ENCODE measurements around the gene MYLIP.

DNA sequence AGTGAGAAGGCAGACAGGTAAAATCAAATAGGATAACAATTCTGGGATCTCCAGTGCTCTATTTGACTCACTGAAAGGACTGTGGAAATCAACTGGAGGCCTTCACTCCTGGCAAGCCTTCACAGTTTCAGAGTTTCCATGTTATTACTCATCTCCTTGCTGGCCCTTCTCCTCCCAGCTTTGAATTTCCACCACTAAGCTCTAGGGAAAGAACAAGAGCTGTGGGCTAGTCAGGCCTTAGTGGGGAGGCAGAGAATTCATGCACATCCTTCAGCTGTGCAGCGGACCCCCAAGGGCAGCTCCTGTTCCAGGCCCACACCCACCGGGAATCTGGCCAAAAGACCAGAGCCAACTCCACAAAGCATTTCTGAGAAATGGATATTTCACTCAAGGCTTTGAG is 26.0 kb downstream of the MYLIP start:
- TF ChIP-seq, protein P1, sequence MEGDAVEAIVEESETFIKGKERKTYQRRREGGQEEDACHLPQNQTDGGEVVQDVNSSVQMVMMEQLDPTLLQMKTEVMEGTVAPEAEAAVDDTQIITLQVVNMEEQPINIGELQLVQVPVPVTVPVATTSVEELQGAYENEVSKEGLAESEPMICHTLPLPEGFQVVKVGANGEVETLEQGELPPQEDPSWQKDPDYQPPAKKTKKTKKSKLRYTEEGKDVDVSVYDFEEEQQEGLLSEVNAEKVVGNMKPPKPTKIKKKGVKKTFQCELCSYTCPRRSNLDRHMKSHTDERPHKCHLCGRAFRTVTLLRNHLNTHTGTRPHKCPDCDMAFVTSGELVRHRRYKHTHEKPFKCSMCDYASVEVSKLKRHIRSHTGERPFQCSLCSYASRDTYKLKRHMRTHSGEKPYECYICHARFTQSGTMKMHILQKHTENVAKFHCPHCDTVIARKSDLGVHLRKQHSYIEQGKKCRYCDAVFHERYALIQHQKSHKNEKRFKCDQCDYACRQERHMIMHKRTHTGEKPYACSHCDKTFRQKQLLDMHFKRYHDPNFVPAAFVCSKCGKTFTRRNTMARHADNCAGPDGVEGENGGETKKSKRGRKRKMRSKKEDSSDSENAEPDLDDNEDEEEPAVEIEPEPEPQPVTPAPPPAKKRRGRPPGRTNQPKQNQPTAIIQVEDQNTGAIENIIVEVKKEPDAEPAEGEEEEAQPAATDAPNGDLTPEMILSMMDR (tag by site-specific recombination; IDR thresholded peaks at IDR 0.05) = no peak
- TF ChIP-seq ZNF274 (IDR thresholded peaks at IDR 0.05; ENCODE audit: low read length) (no peak), ZNF274 (tag by site-specific recombination; IDR thresholded peaks at IDR 0.05; ENCODE audit: borderline replicate concordance) (no peak), MYNN (tag by site-specific recombination; IDR thresholded peaks at IDR 0.05; ENCODE audit: borderline replicate concordance) (no peak), ZNF214 (tag by site-specific recombination; IDR thresholded peaks at IDR 0.05; ENCODE audit: borderline replicate concordance) (no peak)
